Measurements from ENCODE around the gene SLC19A1.

DNA sequence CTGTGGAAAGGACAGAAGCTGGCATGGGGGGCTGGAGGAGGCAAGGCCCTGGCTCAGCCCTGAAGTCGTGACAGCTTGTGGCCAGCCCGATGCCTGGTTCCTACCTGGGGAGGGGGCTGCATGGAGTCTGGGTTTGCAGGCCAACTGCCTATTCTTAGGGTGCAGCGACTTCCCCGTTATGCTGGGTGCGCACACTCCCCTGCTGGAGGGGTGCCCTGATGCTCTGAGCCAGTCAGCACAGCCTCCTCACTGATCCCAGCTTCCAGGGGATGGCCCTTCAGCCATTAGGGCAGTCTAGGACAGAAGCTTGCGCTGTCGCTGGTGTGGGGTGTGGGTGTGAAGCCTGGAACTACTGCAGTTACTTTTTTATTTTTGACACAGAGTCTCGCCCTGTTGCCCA lies 30.0 kb upstream of the SLC19A1 start:
- TF ChIP-seq, protein P1, sequence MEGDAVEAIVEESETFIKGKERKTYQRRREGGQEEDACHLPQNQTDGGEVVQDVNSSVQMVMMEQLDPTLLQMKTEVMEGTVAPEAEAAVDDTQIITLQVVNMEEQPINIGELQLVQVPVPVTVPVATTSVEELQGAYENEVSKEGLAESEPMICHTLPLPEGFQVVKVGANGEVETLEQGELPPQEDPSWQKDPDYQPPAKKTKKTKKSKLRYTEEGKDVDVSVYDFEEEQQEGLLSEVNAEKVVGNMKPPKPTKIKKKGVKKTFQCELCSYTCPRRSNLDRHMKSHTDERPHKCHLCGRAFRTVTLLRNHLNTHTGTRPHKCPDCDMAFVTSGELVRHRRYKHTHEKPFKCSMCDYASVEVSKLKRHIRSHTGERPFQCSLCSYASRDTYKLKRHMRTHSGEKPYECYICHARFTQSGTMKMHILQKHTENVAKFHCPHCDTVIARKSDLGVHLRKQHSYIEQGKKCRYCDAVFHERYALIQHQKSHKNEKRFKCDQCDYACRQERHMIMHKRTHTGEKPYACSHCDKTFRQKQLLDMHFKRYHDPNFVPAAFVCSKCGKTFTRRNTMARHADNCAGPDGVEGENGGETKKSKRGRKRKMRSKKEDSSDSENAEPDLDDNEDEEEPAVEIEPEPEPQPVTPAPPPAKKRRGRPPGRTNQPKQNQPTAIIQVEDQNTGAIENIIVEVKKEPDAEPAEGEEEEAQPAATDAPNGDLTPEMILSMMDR (conservative IDR thresholded peaks at IDR 0.05), result no peak
- TF ChIP-seq EZH2 (IDR thresholded peaks at IDR 0.05; ENCODE audit: low read depth), result no peak

Data from PC-9 (cell line).